HG02943 (cell line): ENCODE measurements around the gene KRTAP22-1.

Source experiments
- ATAC-seq: cut with Tn5 transposase; IDR thresholded peaks from one replicate; pipeline ENCODE4 v1.9.1; 2021; ENCODE audit warnings: mild to moderate bottlenecking, low read depth, moderate library complexity; ENCODE audit not compliant: unreplicated experiment

Gene KRTAP22-1

DNA sequence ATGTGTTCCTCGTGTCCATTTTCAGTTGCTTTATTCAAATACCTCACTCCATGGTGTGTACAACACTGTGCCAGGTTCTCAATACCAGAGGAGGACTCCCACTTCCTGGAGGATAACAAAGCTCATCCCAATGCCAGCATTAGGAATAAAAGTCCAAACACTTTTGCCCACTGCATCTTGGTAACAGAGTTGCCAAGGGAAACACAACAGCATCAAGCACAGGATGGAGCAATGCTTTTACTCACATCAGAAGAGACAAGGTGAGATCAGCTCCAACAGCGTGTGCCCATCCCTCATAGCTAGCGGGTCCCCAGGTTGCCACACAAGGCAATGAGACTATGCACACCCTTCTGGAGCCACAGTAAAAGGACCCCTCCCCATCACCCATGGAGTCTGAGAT lies 22.5 kb downstream of the KRTAP22-1 start:
- ATAC-seq, result no peak

DNA sequence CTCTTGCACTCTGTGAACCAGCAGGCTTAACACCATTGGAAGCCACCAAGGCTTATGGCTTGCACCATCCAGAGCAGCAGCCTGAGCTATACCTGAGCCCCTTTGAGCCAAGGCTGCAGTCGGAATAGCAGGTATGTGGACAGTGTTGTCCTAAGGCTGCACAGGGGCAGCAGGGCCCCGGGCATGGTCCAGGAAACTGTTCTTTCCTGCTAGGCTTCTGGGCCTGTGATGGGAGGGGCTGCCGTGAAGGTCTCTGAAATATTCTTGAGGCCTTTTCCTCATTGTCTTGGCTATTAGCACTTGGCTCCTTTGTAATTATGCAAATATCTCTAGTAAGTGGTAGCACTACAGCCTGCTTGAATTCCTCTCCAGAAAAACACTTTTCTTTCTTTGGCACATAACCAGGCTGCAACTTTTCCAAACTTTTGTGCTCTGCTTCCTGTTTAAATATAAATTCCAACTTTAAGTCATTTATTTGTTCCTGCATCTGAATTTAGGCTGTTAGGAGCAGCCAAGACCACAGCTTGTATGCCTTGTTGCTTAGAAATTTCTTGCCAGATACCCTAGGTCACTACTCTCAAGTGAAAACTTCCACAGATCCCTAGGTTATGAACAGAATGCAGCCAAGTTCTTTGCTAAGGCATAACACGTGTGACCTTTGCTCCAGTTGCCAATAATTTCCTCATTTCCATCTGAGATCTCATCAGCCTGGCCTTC lies 24.7 kb downstream of the KRTAP22-1 start:
- no peak for ATAC-seq

DNA sequence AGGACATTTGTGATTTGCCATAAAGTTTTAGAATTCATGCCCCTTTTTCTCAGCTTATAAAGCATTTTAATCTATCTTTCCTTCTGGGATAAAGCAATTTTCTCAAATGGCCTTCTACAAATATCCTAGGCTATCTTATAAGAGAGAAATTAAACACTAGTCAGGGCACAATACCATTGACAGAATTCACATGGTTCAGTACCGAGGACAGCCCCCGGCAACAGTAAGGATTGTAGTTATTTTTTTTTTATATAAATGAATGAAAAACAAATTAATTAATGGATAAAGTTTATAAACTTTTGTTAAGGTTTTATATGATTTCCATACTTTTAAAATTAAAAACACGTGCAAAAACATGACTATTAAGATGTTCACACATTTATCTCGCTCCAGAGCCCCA lies 27.2 kb downstream of the KRTAP22-1 start:
- ATAC-seq, result no peak

DNA sequence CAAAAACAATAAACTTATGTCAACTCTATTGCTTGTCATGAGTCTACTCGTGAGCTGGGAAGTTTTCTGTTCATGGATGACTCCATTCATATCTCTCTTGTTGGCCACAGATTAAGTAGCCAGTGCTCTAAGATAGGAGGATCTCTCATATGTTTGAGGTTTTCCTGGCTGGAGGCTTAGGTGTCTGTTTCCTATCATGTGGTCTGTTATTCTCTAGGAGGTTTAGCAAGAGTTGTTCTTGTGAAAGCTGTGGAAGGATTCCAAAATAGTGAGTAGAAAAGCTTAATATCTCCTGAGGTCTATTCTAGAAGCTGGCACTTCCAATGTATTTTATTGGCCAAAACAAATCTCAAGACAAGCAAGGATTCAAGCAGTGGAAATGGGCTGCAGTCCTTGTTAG lies 28.3 kb downstream of the KRTAP22-1 start:
- ATAC-seq, result no peak

DNA sequence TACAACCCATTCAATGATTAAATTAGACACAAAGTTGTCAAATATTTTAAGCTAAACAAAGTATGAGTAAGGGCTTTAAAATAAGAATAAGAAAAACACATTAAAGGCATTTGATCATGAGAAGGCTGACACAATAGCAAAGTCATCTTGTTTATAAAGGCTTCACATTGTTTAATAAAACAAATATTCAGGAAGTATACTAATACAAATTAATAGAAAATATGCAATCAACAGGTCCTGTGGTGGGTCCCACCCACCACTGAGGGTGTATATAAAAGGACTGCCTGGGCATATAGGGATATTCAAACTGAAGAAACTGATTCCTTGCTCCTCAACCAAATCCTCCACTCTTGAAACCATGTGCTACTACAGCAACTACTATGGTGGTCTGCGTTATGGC lies 34.0 kb downstream of the KRTAP22-1 start, which contains the start of gene KRTAP20-2:
Gene KRTAP20-2, plus strand, starts transcription at position 301 of the 400 bp plus-strand sequence. Its CDS starts 58 bp downstream, at position 359.
- no peak for ATAC-seq

DNA sequence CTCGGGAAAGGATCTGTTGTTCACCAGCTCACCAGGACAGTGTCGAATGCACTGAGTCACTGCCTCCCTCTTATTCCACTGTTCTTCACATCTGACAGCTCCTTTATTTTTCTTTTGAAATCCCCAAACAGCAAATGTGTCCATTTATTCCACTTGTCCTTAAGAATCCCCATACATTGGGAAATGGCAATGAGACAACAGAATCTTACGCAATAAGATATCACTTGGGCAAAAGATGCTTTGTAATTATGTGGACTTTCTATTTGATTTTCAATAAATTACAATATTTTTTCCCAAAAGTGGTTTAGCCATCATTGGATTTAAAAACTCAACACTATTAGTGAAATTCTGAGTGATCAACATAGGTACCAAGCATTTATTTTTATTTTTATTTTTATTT lies 37.8 kb downstream of the KRTAP22-1 start:
- ATAC-seq, result no peak

DNA sequence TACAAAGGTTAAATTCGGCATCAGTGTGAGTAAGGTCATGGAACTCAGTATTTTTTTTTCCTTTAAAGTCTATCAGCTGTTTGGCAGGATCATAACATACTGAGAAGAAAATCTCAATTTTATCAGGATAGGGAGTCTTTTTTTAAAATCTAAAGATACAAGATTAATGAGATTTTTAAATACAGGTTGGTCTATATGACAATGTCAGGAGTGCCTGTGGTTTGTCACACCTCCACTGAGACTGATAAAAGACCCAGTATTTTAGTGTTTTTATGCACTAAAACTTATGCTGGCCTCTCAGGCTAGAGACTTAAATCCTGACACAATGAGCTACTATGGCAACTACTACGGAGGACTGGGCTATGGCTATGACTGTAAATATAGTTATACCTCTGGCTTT lies 41.7 kb downstream of the KRTAP22-1 start, which contains the start of gene KRTAP20-3:
Gene KRTAP20-3, plus strand, starts transcription at position 301 of the 400 bp plus-strand sequence.
- ATAC-seq, result no peak

DNA sequence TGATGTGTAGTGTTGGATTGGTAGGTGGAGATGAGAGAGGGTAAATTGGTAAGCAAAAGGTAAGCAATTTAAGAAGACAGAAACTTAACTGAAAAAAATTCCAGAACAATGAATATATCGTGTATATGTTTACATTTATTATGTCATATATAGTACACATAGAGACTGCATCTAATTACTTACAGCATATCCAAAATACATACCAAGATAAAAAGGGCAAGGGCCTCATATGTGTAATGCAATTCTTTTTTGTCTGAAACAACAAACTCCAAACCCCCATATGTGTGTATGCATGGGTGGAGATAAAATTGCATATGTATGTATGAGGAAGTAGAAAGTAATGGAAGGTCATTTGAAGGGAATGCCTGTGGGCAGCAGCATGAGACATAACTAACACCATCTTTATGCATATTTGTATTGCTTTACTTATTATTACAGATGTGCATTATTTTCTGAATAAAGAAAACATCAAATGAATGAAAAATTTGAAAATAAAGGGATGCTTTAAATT lies 46.1 kb downstream of the KRTAP22-1 start:
- no peak for ATAC-seq
